GM21737 (cell line): ENCODE measurements around the gene ENKD1.
"Not testable (repeated sequence)": the region's sequence is repeated elsewhere in the genome, so short reads cannot be mapped to it uniquely, and the experiment has no call there.

Experiments
- ATAC-seq: cut with Tn5 transposase; IDR thresholded peaks from one replicate; pipeline ENCODE4 v1.9.1; 2021; ENCODE audit warnings: mild to moderate bottlenecking, moderate library complexity; ENCODE audit not compliant: unreplicated experiment

ENKD1 gene

GRCh38 chr16:67666559-67667452, at the start of gene ENKD1, which contains the start of gene C16orf86:
Gene ENKD1 (minus strand): TSS chr16:67666750. CDS start chr16:67666442, 308 bp downstream.
Gene C16orf86 (plus strand): TSS chr16:67666814. CDS start chr16:67666971, 157 bp downstream.
- ATAC-seq: peak; percentile 42

- ATAC-seq: no peak
Measured at GRCh38 chr16:67716097-67716496, 49.5 kb upstream of the ENKD1 start.

GRCh38 chr16:67714522-67714921, 48.0 kb upstream of the ENKD1 start:
- ATAC-seq: no peak

GRCh38 chr16:67713647-67714273, 47.2 kb upstream of the ENKD1 start:
- no peak for ATAC-seq

- no peak for ATAC-seq
Measured at GRCh38 chr16:67710607-67711006, 44.1 kb upstream of the ENKD1 start.

- ATAC-seq: no peak
Measured at GRCh38 chr16:67709050-67709449, 42.5 kb upstream of the ENKD1 start.

- ATAC-seq: no peak
Measured at GRCh38 chr16:67708368-67708771, 41.8 kb upstream of the ENKD1 start.

- ATAC-seq: no peak
Measured at GRCh38 chr16:67707790-67708189, 41.2 kb upstream of the ENKD1 start.

- ATAC-seq: no peak
Measured at GRCh38 chr16:67707210-67707609, 40.7 kb upstream of the ENKD1 start.

- no peak for ATAC-seq
Measured at GRCh38 chr16:67704110-67704509, 37.6 kb upstream of the ENKD1 start.

GRCh38 chr16:67703626-67704025, 37.1 kb upstream of the ENKD1 start:
- ATAC-seq: no peak

GRCh38 chr16:67702130-67702529, 35.6 kb upstream of the ENKD1 start:
- no peak for ATAC-seq

GRCh38 chr16:67701420-67701819, 34.9 kb upstream of the ENKD1 start:
- ATAC-seq: no peak

GRCh38 chr16:67699265-67699664, 32.7 kb upstream of the ENKD1 start:
- no peak for ATAC-seq

- no peak for ATAC-seq
Measured at GRCh38 chr16:67697422-67698185, 31.1 kb upstream of the ENKD1 start.

- no peak for ATAC-seq
Measured at GRCh38 chr16:67694611-67695010, 28.1 kb upstream of the ENKD1 start.

- not testable (repeated sequence) for ATAC-seq
Measured at GRCh38 chr16:67693517-67694285, 27.2 kb upstream of the ENKD1 start.

- no peak for ATAC-seq
Measured at GRCh38 chr16:67685388-67686112, 19.0 kb upstream of the ENKD1 start.

- ATAC-seq: no peak
Measured at GRCh38 chr16:67683767-67684166, 17.2 kb upstream of the ENKD1 start.
